GM21619 (cell line): ENCODE data around the gene QPRT.
"Not testable (repeated sequence)": the region's sequence is repeated elsewhere in the genome, so short reads cannot be mapped to it uniquely, and the experiment has no call there.

Source experiments
- ATAC-seq: cut with Tn5 transposase; IDR thresholded peaks from one replicate; pipeline ENCODE4 v1.9.1; 2021; ENCODE audit not compliant: unreplicated experiment

The QPRT gene

DNA sequence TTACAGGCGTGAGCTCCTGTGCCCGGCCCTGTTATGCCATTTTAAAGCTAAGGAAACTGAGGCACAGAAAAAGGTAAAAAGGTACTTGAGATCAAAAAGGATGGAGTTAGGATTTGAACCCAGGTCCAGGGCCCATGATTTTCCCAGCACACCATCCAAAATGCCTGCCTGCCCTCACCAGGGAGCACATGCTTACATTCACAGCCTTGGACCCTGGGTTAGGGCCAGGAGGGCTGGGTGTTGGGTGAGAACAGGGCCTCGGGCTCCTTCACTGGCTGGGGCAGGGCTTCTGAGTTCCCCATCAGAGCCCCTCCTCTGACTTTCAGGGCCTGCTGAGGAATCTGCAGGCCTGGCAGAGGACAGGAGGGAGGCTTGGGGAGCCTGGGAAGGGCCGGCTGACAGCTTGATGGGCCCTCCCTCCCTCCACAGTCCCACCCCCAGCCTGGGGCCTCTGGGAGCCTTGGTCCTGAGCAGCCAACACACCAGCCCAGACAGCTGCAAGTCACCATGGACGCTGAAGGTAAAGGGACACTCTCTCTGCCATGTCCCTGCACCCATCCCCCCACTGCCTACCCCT lies at the start of gene QPRT:
QPRT (plus strand) TSS at position 490 of the 577 bp plus-strand sequence; CDS start at position 508, 18 bp downstream.
- no peak for ATAC-seq

DNA sequence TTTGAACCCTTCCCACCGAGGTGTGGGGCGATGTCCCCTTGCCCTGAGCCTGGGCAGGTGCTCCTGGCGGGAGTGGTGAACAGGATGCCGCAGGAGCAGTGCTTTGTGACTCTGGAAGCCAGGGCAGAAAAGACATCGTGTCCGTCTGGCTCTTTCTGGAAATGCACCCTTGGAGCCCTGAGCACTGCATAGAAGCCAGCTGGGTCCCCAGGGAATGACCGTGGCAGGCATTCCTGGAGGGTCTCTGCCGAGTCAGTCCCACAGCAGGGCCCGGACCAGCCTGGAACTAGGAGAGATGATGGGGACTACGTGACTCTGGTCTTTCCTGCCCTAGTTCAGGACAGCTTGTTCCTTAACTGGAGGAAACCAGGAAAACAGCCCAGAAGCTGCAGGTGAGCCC lies 49.7 kb upstream of the QPRT start:
- ATAC-seq = not testable (repeated sequence)

DNA sequence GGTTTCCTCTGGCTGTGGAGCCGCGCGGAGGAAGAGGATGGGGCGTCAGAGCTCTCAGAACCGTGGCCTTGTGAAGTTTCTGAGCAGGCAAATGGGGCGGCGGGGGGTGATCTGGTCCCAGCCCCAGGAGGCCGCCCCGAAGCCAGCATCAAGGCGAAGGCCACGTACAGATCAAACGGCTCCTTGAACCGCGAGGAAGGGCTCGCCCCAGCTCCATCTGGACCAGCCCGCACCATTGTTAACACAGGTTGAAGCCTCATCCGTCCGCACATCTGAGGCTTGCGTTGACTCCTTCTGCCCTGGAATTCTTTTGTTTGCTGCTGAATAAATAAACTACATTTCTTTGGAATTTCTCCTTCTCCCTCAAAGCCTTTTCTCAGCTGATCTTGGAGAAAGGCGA lies 47.3 kb upstream of the QPRT start:
- ATAC-seq = not testable (repeated sequence)

DNA sequence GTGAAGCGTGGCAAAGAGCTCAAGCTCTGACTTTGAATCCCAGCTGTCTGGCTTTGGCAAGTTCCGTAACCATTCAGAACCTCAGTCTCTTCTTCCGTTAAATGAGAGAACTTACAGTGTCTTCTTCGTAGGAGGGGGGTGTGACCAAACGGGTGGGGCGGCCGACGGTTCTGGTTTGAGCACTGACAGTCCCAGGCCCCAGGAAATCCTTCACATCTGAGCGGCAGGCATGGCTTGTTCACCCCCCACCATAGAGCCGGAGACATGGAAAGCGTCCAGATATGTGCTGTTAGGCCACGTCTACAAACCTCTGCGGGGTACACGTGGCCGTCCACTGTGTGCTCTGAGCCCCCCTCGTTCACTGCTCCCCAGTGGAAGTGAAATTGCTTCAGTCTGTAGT lies 43.1 kb upstream of the QPRT start:
- ATAC-seq = not testable (repeated sequence)

DNA sequence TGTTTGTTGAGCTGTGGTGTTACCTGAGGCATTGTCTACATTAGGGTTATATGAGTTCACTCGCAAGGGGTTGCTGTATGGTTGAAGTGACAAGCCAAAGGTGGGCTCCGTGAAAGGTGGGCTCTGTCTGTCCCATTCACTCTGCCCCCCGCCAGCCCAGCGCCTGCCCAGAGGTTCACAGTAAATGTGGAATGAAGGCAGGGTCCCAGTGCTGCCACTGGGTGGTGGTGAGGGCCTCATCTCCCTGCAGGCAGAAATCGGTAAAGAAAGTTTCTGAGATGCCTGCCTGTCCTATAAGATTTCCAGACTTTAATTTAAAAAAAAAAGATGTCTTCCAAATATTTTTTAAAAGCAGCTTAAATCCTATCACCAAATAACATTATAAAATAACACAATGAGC lies 42.6 kb upstream of the QPRT start:
- ATAC-seq = not testable (repeated sequence)

- ATAC-seq = not testable (repeated sequence)
Observed at GRCh38 chr16:29638751-29639150, 40.2 kb upstream of the QPRT start.

DNA sequence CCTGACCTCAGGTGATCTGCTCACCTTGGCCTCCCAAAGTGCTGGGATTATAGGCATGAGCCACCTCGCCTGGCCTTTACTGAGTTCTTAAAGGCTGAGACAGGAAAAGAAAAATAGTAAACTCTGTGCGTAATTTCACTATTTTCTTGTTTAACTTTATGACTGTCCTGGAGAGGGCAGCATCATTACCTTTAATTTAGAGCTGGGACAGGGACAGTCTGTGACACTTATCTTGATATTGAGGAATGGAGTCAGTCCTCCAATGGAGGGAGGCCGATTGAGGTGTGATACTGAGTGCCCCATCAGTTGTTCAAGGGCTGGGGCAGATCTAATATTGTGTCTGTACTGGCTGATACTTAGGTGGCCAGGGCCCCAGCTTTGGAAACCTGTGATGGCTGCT lies 37.4 kb upstream of the QPRT start:
- no peak for ATAC-seq

DNA sequence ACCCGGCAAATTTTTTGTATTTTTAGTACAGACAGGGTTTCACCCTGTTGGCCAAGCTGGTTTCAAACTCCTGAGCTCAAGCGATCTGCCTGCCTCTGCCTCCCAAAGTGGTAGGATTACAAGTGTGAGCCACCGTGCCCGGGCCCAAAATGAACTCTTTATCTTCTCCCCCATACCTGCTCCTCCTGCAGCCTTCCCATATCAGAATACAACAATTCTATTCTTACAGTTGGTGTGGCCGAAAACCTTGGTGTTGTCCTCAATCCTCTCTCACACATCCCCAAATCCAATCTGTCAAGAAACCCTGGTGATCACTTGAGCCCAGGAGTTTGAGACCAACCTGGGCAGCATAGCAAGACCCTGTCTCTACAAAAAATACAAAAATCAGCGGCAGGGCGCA lies 35.4 kb upstream of the QPRT start:
- no peak for ATAC-seq

GRCh38 chr16:29644338-29644857 lies 34.6 kb upstream of the QPRT start:
- peak; percentile 53 for ATAC-seq

GRCh38 chr16:29644973-29645693 lies 33.8 kb upstream of the QPRT start:
- peak; percentile 38 for ATAC-seq

- ATAC-seq = peak; percentile 24
Observed at GRCh38 chr16:29645694-29646187, 33.2 kb upstream of the QPRT start.

DNA sequence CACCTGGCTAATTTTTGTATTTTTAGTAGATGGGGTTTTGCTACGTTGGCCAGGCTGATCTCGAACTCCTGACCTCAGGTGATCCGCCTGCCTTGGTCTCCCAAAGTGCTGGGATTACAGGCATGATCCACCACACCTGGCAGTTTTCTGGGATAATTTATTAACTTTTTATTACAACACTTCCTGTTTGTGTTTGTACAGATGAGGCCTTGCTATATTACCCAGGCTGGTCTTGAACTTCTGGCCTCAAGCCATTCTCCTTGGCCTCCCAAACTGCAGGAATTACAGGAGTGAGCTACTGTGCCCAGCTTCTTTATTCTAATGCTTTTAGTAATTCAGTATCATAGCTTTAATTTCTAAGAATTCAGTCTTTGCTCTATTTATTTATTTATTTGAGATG lies 32.0 kb upstream of the QPRT start:
- ATAC-seq = no peak

GRCh38 chr16:29649588-29650494 lies 29.1 kb upstream of the QPRT start:
- no peak for ATAC-seq

GRCh38 chr16:29650771-29651170 lies 28.2 kb upstream of the QPRT start:
- ATAC-seq = no peak

DNA sequence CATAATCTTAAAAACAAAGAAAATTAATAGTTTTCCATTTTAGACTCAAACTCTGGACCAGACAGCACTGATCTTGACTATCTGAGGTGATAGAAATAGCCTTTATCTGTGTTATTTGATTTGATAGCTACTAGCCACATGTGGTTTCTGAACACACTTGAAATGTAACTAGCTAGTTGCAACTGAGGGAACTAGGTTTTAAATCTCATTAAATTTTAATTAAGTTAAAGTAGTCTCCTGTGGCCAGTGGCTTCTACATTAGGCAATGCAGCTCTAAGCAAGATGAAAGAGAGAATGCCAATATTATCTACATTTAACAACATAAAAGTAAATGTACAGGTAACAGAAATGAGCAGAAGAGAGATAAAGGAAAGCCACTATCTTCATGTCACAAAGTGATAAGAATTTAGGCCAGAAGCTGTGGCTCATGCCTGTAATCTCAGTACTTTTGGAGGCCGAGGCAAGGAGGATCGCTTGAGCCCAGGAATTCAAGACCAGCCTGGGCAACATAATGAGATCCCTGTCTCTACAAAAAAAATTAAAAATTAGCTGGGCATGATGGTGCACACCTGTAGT lies 27.1 kb upstream of the QPRT start:
- ATAC-seq = no peak

- ATAC-seq = no peak
Observed at GRCh38 chr16:29653471-29653870, 25.5 kb upstream of the QPRT start.

GRCh38 chr16:29653890-29654289 lies 25.1 kb upstream of the QPRT start:
- not testable (repeated sequence) for ATAC-seq

- no peak for ATAC-seq
Observed at GRCh38 chr16:29656688-29657523, 22.1 kb upstream of the QPRT start.

DNA sequence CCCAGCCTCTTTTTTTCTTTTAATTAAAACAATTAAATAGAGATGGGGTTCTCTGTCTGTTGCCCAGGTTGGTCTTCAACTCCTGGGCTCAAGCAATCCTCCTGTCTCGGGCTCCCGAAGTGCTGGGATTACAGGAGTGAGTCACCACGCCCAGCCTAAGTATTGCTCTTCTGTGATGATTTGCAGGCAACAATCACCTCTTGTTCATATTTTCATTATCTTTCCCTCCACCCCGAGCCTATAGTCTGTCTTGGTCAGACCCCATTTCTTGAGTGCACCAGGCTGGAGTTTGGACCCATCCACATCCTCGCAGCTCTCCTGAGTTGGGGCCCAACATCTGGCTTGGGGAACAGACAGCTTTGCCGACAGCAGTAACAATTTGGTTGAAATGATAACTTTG lies 20.3 kb upstream of the QPRT start:
- no peak for ATAC-seq
